Mesendoderm (in vitro differentiated cells): ENCODE results near the gene SGMS1.

Experiments
- DNase-seq: peaks from one replicate; pipeline ENCODE4 v3.0.0; 2013
- H2AK5ac ChIP-seq: 2 replicates; pipeline ENCODE4 v1.6.1; 2013; ENCODE audit warnings: low read length, inconsistent platforms
- H2BK120ac ChIP-seq: 2 replicates; pipeline ENCODE4 v1.6.1; 2013; ENCODE audit warnings: low read depth, mild to moderate bottlenecking, low read length, moderate library complexity, mixed read lengths
- H2BK15ac ChIP-seq: replicated peaks from 2 replicates; pipeline ENCODE4 v1.6.1; 2013; ENCODE audit warnings: low read depth, mild to moderate bottlenecking, moderate library complexity
- H2BK5ac ChIP-seq: 2 replicates; pipeline ENCODE4 v1.6.1; 2013; ENCODE audit warnings: low read length, inconsistent platforms
- H3K18ac ChIP-seq: 2 replicates; pipeline ENCODE4 v1.6.1; 2013; ENCODE audit warnings: mild to moderate bottlenecking, low read length, mixed read lengths
- H3K23ac ChIP-seq: one replicate; pipeline ENCODE4 v1.6.1; 2013; ENCODE audit warnings: low read length
- H3K27ac ChIP-seq: 2 replicates; pipeline ENCODE4 v1.5.1; 2013; ENCODE audit warnings: low read depth, mild to moderate bottlenecking, inconsistent platforms, low read length, moderate library complexity
- H3K27me3 ChIP-seq: 2 replicates; pipeline ENCODE4 v1.6.1; 2013; ENCODE audit warnings: low read length, control low read depth, mild to moderate bottlenecking, inconsistent platforms; ENCODE audit not compliant: insufficient read depth, poor library complexity
- H3K36me3 ChIP-seq: 2 replicates; pipeline ENCODE4 v1.6.1; 2013; ENCODE audit warnings: low read length, inconsistent platforms; ENCODE audit not compliant: control insufficient read depth, insufficient read depth
- H3K4ac ChIP-seq: one replicate; pipeline ENCODE4 v1.6.1; 2013; ENCODE audit warnings: low read depth, mild to moderate bottlenecking, low read length, moderate library complexity
- H3K4me1 ChIP-seq: 2 replicates; pipeline ENCODE4 v1.6.1; 2013; ENCODE audit warnings: low read depth, low read length, inconsistent platforms; ENCODE audit not compliant: control insufficient read depth
- H3K4me2 ChIP-seq: 2 replicates; pipeline ENCODE4 v1.6.1; 2013; ENCODE audit warnings: low read length
- H3K4me3 ChIP-seq: 2 replicates; pipeline ENCODE4 v1.5.1; 2013; ENCODE audit warnings: mild to moderate bottlenecking, low read length
- H3K56ac ChIP-seq: one replicate; pipeline ENCODE4 v1.6.1; 2013; ENCODE audit warnings: low read length
- H3K79me1 ChIP-seq: 2 replicates; pipeline ENCODE4 v1.6.1; 2013; ENCODE audit warnings: low read length, inconsistent platforms
- H3K79me2 ChIP-seq: 2 replicates; pipeline ENCODE4 v1.6.1; 2013; ENCODE audit warnings: mild to moderate bottlenecking, low read length; ENCODE audit not compliant: control insufficient read depth, insufficient read depth
- H3K9ac ChIP-seq: 2 replicates; pipeline ENCODE4 v1.6.1; 2013; ENCODE audit warnings: low read length, inconsistent platforms
- H4K5ac ChIP-seq: one replicate; pipeline ENCODE4 v1.6.1; 2013; ENCODE audit warnings: low read length
- H4K8ac ChIP-seq: one replicate; pipeline ENCODE4 v1.6.1; 2013; ENCODE audit warnings: low read depth, mild to moderate bottlenecking, control low read depth, low read length, moderate library complexity
- WGBS: extraction: QIAGEN DNeasy Blood & Tissue Kit; methylation state at CpG from one replicate; pipeline ENCODE4 v1.1.7; 2013; ENCODE audit warnings: low lambda C conversion rate, missing lambda C conversion rate; ENCODE audit not compliant: insufficient coverage; ENCODE audit errors: extremely low coverage; 5-methylcytosine and 5-hydroxymethylcytosine counted together

Gene SGMS1

DNA sequence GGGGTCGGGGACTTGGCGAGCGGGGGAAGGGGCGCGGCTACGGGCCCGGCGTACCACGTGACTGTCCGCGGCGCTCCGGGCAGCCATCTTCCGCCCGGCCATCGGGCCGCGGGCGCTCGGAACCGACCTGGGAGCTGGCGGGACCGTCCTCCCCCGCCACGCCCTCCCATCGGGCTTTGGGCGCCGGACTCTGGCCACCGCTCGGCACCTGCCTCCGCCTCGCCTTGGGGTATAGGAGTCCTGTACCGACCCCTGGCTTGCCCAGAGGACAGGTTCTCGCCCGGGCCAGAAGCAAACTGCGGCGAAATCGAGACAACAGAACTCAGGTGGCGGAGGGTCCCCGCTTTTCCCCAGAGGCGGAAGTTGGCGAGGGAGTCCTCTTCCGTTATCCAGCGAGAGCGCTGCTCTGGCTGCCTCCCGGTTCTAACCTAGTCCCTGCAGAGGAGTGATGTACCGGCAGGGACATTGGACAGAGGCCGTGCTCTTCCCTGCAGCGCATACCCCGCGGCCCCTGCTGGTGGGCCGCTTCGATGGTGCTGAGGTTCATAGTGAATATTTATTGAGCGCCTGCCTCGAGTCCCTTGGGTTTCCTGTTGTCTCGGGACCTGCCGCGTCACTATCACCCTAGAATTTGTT is 1.2 kb upstream of the SGMS1 start:
- Histone ChIP-seq H2BK5ac (peak overlapping the region; percentile 94), H3K23ac (no peak overlapping the region), H3K4me3 (peak overlapping the region; percentile 46), H3K4ac (peak overlapping the region; percentile 70), H4K5ac (no peak overlapping the region), H3K79me2 (no peaks in the 10 kb centered on the region), H3K4me2 (peak overlapping the region; percentile 65), H3K79me1 (no peaks in the 10 kb centered on the region), H2AK5ac (no peak overlapping the region), H3K27ac (peak overlapping the region; percentile 95), H3K4me1 (no peaks in the 10 kb centered on the region), H2BK15ac (no peak overlapping the region), H3K56ac (peak overlapping the region; percentile 98), H3K27me3 (no peaks in the 10 kb centered on the region), H2BK120ac (no peak overlapping the region), H3K18ac (peak overlapping the region; percentile 89), H3K9ac (peak overlapping the region; percentile 93), H3K36me3 (no peaks in the 10 kb centered on the region), H4K8ac (no peak overlapping the region)
- WGBS: no CpG with 5 or more reads among the region's 58 CpGs
- DNase-seq: peak; percentile 93

DNA sequence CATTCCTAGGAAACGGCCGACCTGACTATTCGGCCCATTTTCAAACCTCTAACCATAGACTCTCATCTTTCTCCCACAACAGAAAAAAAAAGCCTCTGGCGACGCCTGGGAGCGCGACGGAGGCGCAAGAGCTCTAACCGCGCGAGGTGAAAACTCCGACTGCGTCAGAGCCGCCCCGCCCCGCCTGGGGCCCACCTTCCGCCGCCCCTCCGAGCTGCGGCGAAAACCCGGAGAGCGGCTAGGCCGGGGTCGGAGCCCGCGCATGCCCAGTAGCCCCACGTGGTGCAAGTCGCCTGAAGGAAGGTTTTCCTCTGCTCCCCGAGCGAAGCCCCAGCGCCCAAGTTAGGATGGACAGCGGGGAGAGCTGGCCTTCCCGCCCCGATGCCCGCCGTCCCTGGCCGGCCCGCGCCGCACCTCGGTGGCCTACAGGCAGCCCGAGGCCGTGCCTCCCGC is 683 bp upstream of the SGMS1 start:
- no peak overlapping the region for H4K5ac ChIP-seq
- no peak overlapping the region for H4K8ac ChIP-seq
- H2BK5ac ChIP-seq: peak overlapping the region; percentile 94
- H3K27ac ChIP-seq: peak overlapping the region; percentile 95
- no peaks in the 10 kb centered on the region for H3K27me3 ChIP-seq
- no peaks in the 10 kb centered on the region for H3K36me3 ChIP-seq
- H3K79me2 ChIP-seq: no peaks in the 10 kb centered on the region
- no peak overlapping the region for H2AK5ac ChIP-seq
- peak overlapping the region; percentile 56 for H3K4me2 ChIP-seq
- H3K4ac ChIP-seq: no peak overlapping the region
- peak overlapping the region; percentile 44 for H3K4me3 ChIP-seq
- no peak overlapping the region for H2BK120ac ChIP-seq
- peak; percentile 98 for DNase-seq
- H3K18ac ChIP-seq: peak overlapping the region; percentile 91
- WGBS: no CpG with 5 or more reads among the region's 46 CpGs
- peak overlapping the region; percentile 93 for H3K9ac ChIP-seq
- H3K23ac ChIP-seq: no peak overlapping the region
- peak overlapping the region; percentile 98 for H3K56ac ChIP-seq
- no peaks in the 10 kb centered on the region for H3K4me1 ChIP-seq
- no peaks in the 10 kb centered on the region for H3K79me1 ChIP-seq
- H2BK15ac ChIP-seq: no peak overlapping the region

DNA sequence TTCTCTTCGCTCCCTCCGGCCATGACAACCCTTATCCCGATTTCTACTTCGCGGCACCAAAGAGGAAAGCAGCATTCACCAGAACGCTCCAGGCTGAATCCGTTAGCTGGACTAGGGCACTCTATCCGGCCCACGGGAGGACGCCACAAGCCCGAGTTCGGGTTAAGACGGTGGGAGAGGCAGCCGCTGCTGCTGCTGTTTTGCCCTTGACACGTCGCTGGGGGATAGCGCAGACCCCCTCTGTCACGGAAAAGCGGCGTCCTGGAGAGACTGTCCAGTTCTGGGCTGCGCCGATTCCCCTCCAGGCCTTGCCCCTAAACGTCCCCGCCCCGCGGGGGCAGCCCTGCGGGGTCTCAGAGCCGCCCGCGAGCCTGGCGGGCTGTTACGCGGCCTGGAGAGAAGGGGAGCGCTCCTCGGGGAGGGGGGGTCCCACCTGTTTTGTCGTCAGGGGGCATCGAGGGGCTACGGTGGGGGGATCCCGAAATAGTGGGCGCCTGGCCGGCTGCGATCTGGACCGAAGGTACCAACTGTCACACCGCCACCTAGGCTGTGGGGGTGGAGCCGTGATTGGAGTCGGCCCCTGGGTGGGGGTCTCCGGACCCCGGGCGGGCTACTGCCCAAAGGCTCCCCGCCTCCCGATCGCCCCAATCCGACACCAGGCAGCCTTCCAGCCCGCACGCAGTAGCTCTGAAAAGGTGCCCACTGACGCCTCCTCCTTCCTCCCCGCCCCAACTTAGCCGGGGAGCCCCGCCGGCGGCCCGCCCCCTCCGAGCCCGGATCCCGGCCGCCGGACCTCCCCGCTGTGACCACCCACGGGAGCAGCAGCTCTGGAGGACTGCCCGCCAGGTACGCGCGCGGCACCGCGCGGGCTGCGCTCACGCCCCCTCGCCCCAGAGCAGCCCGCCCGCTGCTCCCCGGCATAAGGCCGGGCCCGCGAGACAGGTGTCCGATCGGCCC is 772 bp downstream of the SGMS1 start:
- no peaks in the 10 kb centered on the region for H3K27me3 ChIP-seq
- H3K4me2 ChIP-seq: peak overlapping the region; percentile 77
- peak overlapping the region; percentile 90 for H3K18ac ChIP-seq
- DNase-seq: peak; percentile 48
- peak overlapping the region; percentile 53 for H3K4me3 ChIP-seq
- peak overlapping the region; percentile 85 for H3K27ac ChIP-seq
- H4K5ac ChIP-seq: no peak overlapping the region
- H4K8ac ChIP-seq: no peak overlapping the region
- no peak overlapping the region for H3K4ac ChIP-seq
- H3K9ac ChIP-seq: peak overlapping the region; percentile 70
- no peaks in the 10 kb centered on the region for H3K36me3 ChIP-seq
- no peaks in the 10 kb centered on the region for H3K4me1 ChIP-seq
- no peak overlapping the region for H2BK120ac ChIP-seq
- no peaks in the 10 kb centered on the region for H3K79me2 ChIP-seq
- H2AK5ac ChIP-seq: no peak overlapping the region
- peak overlapping the region; percentile 82 for H3K56ac ChIP-seq
- H2BK5ac ChIP-seq: no peak overlapping the region
- no CpG with 5 or more reads among the region's 88 CpGs for whole genome bisulfite sequencing
- peak overlapping the region; percentile 52 for H3K23ac ChIP-seq
- H2BK15ac ChIP-seq: no peak overlapping the region
- H3K79me1 ChIP-seq: no peaks in the 10 kb centered on the region

DNA sequence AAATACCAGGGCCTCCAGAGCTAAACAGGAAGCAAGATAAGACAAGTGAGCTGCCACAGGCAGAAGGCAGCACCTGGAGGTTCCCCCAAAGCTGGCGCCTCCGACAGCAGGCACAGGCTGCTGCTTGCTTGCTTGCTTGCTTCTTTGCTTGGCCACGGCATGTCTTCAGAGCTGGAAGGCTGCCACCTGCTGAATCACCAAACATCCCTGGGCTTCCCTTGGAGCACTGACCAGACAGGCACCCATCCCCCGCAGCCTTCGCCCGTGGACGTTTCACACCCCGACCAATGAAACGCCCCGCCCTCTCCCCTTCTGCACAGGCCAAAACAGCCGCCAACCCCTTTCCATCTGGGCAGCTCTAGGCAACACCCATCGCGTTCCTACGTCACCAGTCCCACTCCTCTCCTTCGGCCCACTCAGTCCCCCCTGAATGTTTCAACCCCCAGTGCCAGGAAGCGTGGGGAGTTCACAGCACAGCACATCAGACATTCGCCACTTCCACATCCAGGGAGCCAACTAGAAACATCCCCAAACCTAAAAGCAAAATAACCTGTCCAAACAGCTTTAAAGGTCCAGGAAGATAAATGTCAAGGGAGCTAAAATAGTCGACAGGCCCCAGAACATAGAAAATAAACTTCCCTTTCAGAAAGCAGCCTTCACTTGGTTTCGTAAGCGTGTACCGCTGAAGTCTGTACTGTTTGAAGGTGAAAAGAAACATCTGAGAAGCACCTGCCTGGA is 1.6 kb downstream of the SGMS1 start:
- DNase-seq: peak; percentile 71
- Histone ChIP-seq H2BK5ac (no peak overlapping the region), H3K23ac (no peak overlapping the region), H3K4me1 (no peaks in the 10 kb centered on the region), H3K18ac (peak overlapping the region; percentile 14), H3K4ac (no peak overlapping the region), H3K4me2 (peak overlapping the region; percentile 77), H3K4me3 (peak overlapping the region; percentile 53), H3K56ac (peak overlapping the region; percentile 26), H3K27me3 (no peaks in the 10 kb centered on the region), H3K36me3 (no peaks in the 10 kb centered on the region), H2BK15ac (no peak overlapping the region), H3K27ac (no peak overlapping the region), H3K79me1 (no peaks in the 10 kb centered on the region), H2BK120ac (no peak overlapping the region), H3K79me2 (no peaks in the 10 kb centered on the region), H4K8ac (no peak overlapping the region), H3K9ac (no peak overlapping the region), H2AK5ac (no peak overlapping the region), H4K5ac (no peak overlapping the region)
- no CpG with 5 or more reads among the region's 21 CpGs for WGBS

DNA sequence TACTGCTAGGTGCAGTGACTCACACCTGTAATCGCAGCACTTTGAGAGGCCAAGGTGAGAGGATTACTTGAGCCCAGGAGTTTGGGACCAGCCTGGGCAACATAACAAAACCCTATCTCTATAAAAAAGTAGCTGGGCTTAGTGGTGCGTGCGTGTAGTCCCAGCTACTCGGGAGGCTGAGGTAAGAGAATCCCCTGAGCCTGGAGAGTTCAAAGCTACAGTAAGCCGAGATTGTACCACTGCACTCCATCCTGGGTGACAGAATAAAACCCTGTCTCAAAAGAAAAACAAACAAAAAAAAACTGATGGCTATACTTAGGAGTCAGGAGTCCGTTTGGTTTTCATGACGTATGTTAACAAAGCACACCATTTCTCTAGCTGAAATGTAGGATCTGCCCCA is 2.9 kb downstream of the SGMS1 start:
- H3K79me2 ChIP-seq: no peaks in the 10 kb centered on the region
- H2BK15ac ChIP-seq: no peak overlapping the region
- H3K4ac ChIP-seq: no peak overlapping the region
- no peak overlapping the region for H4K8ac ChIP-seq
- no peaks in the 10 kb centered on the region for H3K79me1 ChIP-seq
- no peak overlapping the region for H3K23ac ChIP-seq
- H3K4me3 ChIP-seq: no peak overlapping the region
- H2BK5ac ChIP-seq: no peak overlapping the region
- WGBS: no CpG with 5 or more reads among the region's 7 CpGs
- no peak for DNase-seq
- no peak overlapping the region for H2BK120ac ChIP-seq
- H3K27ac ChIP-seq: no peak overlapping the region
- H3K18ac ChIP-seq: no peak overlapping the region
- no peak overlapping the region for H3K9ac ChIP-seq
- H3K27me3 ChIP-seq: no peaks in the 10 kb centered on the region
- H3K4me2 ChIP-seq: no peak overlapping the region
- H4K5ac ChIP-seq: no peak overlapping the region
- no peak overlapping the region for H3K56ac ChIP-seq
- H2AK5ac ChIP-seq: no peak overlapping the region
- no peaks in the 10 kb centered on the region for H3K4me1 ChIP-seq
- H3K36me3 ChIP-seq: no peaks in the 10 kb centered on the region
